HuH-7 (cell line): ENCODE results near the gene HSPD1.
"Not testable (repeated sequence)": the region's sequence is repeated elsewhere in the genome, so short reads cannot be mapped to it uniquely, and the experiment has no call there.

ENCODE experiments used
- DNase-seq: peaks from one replicate; pipeline ENCODE4 v3.0.0; 2011; ENCODE audit warnings: low spot score

The HSPD1 gene

DNA sequence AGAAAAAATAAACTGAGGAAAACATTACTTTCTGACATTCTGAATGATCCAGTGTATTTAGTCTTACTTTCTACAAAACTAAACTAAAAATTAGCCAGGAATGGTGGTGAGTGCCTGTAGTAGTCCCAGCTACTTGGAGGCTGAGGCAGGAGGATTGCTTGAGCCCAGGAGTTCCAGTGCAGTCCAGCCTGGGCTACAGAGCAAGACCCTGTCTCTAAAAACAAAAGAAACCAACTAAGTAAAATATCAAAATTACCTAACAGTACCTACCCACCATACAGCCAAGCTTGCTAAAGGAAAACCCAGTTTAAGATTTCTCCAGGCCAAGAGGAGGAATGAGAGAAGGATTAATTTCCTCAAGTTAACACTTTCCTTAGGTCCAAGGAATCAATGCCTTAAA lies 2.9 kb downstream of the HSPD1 start:
- no peak for DNase-seq

- DNase-seq: no peak
Measured at GRCh38 chr2:197495433-197496134, 4.1 kb downstream of the HSPD1 start.

DNA sequence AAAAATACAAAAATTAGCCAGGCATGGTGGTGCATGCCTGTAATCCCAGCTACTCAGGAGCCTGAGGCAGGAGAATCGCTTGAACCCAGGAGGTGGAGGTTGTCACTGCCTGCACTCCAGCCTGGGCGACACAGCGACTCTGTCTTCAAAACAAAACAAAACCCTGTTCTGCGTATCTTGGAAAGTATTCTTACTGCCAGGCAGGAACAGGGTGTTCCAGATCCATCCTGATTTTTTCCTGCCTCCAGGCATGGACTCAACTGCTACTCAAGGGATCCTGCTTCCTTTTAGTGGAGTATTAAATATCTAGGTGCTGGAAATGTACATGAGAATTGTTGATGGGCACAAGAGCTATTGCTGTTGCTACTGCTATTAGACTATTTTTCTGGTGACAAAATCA lies 12.3 kb downstream of the HSPD1 start:
- DNase-seq: no peak

GRCh38 chr2:197486175-197486574 lies 13.5 kb downstream of the HSPD1 start:
- DNase-seq: no peak

GRCh38 chr2:197484248-197484647 lies 15.4 kb downstream of the HSPD1 start:
- DNase-seq: not testable (repeated sequence)

DNA sequence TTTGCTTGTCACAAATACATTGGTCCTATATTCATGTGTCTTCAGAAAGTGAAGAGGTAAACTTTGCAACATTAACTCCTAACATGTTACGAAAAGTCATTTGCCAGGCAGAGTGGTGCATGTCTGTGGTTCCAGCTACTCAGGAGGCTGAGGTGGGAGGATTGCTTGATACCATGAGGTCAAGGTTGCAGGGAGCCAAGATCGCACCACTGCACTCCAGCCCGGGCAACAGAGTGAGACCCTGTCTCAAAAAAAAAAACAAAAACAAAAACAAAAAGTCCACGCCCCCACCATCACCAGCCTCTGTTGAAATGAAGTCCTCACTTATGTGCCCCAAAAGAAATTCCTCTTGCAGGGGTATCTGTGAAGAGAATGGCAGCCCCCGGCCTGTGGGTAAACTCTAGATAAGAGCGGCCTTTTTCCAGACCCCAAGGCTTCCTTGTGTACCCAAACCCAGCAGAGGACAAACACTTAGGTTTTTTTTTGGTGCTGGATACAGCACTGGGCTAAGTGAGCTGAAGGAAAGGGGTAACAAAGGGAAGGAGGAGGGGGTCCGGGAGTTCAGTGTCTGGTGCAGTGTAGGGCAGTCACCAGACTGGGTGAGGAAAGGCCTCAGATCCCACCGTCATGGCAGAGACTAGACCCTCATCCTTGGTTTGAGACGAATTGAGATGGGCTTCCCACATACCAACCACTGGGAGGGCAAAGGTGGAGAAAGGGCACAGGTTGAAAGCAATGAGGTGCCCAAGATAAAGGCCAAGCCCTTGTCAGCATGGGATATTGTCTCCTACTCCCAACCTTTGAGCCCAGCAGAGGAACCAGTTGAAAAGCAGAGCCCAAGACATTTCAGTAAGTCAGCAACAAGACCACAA lies 19.2 kb downstream of the HSPD1 start:
- no peak for DNase-seq

GRCh38 chr2:197477797-197478196 lies 21.8 kb downstream of the HSPD1 start:
- no peak for DNase-seq

DNA sequence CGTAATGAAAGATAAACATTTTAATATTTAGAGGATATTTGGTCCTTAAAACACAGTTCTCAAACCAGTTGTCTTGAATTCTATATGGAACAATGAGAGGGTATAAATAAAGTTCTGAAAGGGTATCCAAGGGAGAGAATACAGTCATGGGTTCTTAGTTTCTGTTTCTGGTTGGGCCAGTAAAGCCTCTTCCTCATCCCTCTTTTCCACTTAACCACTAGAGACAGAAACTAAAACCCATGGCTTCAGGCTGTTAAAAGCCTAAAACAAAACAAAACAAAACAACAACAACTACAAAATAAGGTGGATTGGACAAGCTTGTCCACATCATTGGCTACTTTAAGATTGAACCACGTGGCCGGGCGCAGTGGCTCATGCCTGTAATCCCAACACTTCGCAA lies 27.5 kb downstream of the HSPD1 start:
- DNase-seq: no peak

DNA sequence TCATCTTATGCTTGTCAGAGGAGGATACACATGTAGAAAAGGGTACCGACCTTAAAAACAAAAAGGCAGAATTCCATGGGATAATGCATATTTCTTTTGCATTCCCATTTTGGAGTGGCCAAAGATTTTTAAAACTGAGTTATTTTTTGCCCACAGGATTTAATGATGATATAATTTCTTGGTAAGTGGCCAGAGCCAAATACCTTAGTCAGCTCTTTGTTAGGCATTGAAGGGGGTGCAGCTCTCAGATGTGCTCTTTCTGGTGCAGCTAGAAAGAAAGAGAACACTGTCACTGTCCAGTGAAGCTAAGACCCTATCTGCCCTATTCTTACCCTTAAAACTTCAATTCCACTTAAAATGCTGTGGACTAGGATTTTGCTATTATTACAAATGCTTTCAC lies 35.5 kb downstream of the HSPD1 start:
- DNase-seq: no peak

GRCh38 chr2:197461057-197461456 lies 38.6 kb downstream of the HSPD1 start:
- no peak for DNase-seq

GRCh38 chr2:197460649-197461048 lies 39.0 kb downstream of the HSPD1 start:
- DNase-seq: no peak

DNA sequence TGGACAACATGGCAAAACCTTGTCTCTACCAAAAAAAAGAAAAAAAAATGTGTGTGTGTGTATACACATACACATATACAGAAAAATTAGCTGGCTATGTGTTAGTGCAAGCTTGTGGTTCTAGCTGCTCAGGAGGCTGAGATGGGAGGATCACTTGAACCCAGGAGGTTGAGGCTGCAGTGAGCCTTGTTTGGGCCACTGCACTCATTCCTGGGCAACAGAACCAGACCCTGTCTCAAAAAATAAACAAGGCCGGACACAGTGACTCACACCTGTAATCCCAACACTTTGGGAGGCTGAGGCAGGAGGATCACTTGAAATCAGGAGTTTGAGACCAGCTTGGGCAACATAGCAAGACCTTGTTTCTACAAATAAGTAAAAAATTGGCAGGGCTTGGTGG lies 44.2 kb downstream of the HSPD1 start:
- no peak for DNase-seq

- no peak for DNase-seq
Measured at GRCh38 chr2:197454923-197455322, 44.7 kb downstream of the HSPD1 start.

GRCh38 chr2:197453914-197454398 lies 45.7 kb downstream of the HSPD1 start:
- peak; percentile 28 for DNase-seq

DNA sequence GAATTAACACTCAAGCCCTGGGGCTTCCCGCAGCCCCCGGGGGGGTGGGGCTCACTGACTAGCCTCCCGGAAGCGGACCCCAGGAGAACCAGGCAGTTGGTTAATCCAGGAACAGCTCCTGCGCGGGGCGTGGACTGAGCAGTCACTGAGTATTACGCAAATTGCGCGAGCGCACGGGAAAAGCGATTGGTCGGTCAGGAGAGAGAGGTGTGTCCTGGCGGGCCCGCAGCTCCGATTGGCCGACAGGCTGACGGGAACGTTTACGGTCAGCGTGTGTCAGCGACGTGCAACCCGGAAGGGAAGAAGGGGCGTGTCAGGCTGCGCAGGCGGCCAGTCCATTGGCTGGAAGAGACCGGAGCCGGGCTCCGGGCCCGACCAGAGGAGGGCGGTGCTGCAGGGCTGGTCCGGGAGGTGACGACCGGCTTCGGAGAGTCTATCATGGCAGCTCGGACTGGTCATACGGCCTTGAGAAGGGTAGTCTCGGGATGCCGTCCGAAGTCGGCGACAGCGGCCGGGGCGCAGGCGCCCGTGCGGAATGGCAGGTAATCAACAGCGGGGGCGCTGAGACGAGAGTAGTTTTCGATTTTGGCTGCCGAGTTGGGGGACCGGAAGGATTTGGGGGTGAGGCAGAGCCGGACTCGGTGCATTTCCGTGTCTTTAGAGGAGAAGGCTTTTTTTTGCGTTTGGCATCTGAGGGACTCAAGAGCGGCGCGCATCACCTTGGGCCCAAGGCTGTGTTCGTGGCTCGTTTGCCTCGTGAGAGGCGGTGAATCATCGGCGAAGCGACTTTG lies 46.3 kb downstream of the HSPD1 start, which contains the start of gene COQ10B:
TSS of gene COQ10B (plus strand) at position 430 of the 791 bp plus-strand sequence. CDS start at position 439, 9 bp downstream.
- peak; percentile 84 for DNase-seq

GRCh38 chr2:197452754-197453122 lies 46.9 kb downstream of the HSPD1 start:
- DNase-seq: no peak

- not testable (repeated sequence) for DNase-seq
Measured at GRCh38 chr2:197450935-197451358, 48.7 kb downstream of the HSPD1 start.

DNA sequence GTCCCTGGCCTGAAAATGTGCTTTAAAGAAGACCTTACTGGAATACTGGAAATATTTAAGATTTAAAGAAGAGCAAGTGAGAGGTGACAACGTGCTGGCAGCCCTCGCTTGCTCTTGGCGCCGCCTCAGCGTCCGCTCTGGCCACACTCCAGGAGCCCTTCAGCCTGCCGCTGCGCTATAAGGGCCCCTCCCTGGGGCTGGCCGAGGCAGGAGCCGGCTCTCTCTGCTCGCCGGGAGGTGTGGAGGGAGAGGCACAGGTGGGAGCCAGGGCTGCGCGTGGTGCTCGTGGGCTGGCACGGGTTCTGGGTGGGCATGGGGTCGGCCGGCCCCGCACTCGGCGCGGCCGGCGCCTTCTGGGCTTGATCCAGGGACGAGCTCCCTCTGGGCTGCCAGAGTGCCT lies 49.2 kb downstream of the HSPD1 start:
- no peak for DNase-seq

- no peak for DNase-seq
Measured at GRCh38 chr2:197446844-197447243, 52.8 kb downstream of the HSPD1 start.

DNA sequence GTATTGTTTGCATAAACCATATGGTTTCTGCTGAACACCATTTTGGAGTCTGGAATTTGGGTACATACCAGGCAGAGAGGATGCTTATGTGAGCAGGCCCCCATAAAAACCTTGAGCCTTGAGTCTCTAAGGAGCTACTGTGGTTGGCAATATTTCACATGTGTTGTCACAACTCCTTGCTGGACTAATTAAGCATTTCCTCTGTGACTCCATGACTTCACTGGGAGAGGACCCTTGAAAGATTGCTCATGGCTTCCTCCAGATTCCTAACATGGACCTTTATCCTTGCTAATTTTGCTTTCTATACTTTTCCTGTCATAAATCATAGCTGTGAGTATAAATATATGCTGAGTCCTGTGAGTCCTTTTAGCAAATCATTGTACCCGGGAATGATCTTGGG lies 53.9 kb downstream of the HSPD1 start:
- DNase-seq: no peak

- DNase-seq: no peak
Measured at GRCh38 chr2:197442857-197443256, 56.8 kb downstream of the HSPD1 start.

GRCh38 chr2:197437380-197437779 lies 62.3 kb downstream of the HSPD1 start:
- DNase-seq: no peak
